ENCODE measurements around the gene CD300LD. TPM values are rescaled to one million over a fixed set of nuclear protein-coding genes. Genes with fewer than 3 reads are reported as not detected.

Gene CD300LD
- total RNA-seq, 4 donors from 2014 or later, result not detected

DNA sequence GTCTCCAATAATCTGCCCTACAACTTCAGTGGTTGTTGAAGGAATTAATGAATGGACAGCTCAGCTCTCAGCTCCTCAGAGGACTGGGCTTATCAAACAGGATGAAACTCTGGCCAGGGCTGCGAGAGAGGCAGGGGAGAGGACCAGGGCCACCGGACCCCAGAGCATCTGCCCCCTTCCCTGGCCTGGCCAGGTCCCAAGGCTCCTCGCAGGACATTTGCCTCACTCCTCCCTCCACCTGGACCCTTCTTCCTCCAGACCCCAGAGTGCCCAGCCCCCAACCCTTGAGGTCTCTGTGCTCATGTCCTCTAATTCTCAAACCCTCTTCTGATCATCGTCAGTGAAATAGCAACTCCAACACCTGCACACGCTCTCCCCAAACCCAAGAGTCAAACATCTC lies 49.9 kb downstream of the CD300LD start:
- TF ChIP-seq, protein P1, sequence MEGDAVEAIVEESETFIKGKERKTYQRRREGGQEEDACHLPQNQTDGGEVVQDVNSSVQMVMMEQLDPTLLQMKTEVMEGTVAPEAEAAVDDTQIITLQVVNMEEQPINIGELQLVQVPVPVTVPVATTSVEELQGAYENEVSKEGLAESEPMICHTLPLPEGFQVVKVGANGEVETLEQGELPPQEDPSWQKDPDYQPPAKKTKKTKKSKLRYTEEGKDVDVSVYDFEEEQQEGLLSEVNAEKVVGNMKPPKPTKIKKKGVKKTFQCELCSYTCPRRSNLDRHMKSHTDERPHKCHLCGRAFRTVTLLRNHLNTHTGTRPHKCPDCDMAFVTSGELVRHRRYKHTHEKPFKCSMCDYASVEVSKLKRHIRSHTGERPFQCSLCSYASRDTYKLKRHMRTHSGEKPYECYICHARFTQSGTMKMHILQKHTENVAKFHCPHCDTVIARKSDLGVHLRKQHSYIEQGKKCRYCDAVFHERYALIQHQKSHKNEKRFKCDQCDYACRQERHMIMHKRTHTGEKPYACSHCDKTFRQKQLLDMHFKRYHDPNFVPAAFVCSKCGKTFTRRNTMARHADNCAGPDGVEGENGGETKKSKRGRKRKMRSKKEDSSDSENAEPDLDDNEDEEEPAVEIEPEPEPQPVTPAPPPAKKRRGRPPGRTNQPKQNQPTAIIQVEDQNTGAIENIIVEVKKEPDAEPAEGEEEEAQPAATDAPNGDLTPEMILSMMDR (IDR thresholded peaks at IDR 0.05; ENCODE audit: low read depth), result no peak

DNA sequence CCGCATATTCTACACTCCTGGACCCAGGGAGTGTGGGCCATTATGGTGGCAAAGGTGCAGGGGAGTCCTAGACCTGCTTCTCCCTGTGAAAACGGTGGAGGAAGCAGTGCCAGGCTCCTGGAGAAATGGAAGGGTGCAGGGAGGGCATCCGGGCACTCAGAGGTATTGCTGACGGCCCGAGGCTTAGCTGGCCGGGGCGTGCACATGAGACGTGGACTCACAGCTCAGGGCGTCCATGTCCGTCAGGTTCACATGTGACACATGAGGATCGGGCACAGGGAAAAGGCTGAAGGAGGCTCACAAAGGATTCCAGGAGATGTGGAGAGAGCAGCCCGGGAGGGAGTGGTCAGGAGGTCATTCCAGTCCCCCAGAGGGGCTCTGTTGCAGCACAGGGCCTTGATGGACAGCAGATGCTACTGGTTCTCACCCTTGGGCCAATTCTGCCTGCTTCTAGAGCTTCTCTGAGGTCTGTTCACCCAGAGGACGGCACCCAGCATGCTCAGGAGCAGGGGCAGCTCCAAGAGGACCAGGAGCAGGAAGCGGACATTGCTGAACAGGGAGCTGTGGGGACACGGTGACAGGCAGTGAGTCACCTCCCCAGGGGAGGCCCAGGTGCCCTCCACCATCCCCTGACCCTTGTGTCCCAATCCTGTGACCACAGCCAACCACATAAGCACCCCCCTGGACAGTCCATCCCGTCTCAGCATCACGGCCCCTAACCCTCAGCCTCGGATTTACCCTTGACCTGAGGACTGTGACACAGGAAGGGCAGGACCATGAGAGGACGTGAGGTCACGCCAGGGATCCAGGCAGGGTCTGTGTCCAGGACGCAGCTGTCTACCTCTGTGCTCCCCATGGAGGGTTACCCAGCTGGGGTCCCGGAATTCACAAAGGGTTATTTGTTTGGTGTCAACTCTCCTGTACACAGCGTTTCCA lies 50.6 kb downstream of the CD300LD start:
- TF ChIP-seq, protein P1 (IDR thresholded peaks at IDR 0.05; ENCODE audit: low read depth), result no peak

DNA sequence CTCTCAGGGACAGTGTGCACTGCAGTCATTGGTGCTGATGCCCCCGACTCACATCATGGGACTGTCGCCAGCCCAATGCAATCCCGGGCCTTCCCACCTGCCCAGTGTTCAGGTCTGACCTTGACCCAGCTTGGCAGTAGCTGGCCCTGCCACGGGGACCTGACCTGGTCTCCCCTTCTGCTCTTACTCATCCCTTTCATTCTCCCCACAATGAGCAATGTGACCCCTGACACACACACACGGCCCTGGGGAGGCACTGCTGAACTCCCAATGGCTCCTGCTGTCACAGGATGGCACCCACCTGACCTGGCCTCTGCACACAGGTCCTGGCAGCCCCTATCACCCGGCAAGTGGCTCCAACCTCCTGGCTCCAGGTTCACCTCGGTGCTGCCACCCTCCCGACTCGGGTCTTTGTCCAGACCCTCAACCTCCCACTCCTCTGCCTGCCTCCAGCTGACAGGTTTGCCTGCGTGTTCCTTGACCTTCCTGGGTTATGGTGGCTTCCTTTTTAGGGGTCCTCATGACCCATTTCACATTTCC lies 52.7 kb downstream of the CD300LD start:
- TF ChIP-seq, protein P1 (IDR thresholded peaks at IDR 0.05; ENCODE audit: low read depth), result no peak

DNA sequence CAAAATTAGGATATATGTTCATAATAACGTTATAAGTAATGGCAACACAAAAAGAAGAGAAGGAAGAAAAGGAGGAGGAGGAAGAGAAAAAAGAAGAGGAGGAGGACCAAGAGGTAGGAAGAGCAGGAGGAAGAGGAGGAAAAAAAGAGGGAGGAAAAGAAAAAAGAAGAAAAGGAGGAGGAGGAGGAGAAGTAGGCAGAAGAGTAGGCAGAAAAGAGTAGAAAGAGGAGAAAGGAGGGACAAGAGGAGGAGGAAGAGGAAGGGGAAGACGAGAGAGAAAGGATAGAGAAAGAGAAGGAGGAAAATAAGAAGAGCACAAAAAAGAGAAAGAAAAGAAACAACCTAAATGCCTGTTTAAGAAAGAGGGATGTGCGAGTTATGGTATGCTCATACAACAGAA lies 55.2 kb downstream of the CD300LD start:
- TF ChIP-seq, protein P1 (IDR thresholded peaks at IDR 0.05; ENCODE audit: low read depth), result no peak

DNA sequence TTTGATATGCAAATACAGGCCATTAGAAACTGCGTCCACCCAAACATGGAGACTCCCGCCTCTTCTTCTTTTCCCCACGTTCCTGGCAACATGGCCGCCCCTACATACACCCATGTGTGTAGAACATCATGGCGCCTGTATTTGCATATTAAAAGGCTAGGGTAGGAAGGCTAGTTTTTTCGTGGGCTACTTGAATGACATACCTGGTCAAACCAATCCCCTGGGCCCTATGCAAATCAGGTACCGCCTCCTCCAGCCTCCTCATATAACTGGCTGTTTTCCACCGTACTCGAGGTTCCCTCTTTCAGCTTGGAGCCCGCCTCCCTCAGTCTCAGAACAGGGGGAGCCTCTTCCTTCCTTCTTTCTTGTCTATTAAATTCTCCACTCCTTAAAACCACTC lies 60.0 kb downstream of the CD300LD start:
- TF ChIP-seq, protein P1 (IDR thresholded peaks at IDR 0.05; ENCODE audit: low read depth), result no peak

DNA sequence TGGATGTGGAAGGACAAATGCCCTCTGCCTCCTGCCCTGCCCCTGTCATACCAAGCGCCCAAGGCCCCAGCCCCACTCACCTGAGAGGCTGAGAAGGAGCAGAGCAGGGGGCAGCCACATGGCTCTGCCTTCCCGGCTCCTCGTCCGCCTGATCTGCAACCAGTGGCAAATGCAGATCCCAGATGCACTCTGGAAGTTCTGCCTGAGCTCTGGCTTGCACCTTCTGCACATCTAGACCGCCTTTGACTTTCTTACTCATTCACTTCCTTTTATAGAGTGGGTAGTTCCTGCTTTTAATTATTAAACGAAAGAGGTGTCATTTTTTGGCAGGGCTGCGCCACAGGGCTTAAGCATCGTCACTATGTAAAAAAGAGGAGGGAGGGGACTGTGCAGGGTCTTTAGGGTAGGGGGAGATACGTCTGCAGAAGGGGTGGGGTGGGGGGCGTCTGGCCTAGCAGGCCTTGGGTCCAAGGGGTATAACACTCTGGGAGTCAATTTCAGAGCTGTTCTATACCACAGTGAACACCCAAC lies 60.8 kb downstream of the CD300LD start, which contains the start of gene CD300LB:
CD300LB (minus strand) TSS at position 245 of the 531 bp plus-strand sequence; CDS start at position 120, 125 bp downstream.
- TF ChIP-seq, protein P1 (IDR thresholded peaks at IDR 0.05; ENCODE audit: low read depth), result no peak

DNA sequence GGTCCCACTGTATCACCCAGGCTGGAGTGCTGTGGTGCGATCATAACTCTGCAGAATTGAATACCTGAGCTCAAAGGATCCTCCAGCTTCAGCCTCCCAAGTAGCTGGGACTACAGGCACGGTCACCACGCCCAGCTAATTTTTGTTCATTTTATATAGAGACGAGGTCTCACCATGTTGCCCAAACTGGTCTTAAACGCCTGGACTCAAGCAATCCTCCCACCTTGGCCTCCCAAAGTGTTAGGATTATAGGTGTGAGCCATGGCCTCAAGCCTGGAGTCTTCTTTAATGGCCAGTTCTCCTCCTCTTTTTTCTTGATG lies 61.3 kb downstream of the CD300LD start:
- TF ChIP-seq, protein P1 (IDR thresholded peaks at IDR 0.05; ENCODE audit: low read depth), result no peak

Measured in subcutaneous adipose tissue (tissue), 4 donors.